Measurements from ENCODE around the gene PNCK. TPM values are rescaled to one million over a fixed set of nuclear protein-coding genes. Genes with fewer than 3 reads are reported as not detected.

Gene PNCK
- total RNA-seq, 1 donor from 2014 or later: 1.6 TPM

DNA sequence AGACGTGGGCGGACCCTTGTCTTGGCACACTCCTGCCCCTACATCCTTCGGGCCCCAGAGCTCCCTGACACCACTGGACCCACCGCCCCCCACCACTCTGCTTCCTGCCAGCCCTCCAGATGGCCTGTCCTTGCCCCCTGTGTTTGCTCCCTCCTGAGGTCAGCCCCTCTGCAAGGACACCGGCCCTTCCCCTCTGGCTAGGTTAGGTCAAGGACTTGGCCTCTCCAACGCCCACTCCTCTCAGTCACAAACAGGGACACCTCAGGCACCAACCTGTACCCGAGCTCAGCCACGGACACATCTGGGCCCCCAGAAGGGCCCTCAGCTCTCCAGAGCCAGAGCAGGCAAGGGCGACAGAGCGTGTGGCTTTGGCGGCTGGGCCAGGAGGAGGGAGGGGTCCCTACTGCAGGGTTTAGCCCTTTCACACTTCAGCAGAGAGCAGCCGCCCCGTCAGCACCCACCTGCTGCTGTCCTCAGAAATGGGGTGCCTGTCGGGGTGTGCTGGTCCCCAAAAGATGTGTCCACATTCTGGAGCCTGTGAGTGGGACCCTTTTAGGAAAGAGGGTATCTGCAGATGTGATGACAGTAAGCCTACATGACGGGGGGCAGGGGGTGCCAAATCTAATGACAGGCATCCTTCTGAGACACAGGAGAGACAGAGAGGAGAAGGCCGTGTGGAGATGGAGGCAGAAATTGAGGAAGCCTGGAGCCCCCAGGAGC lies 50.1 kb downstream of the PNCK start:
- H3K36me3 ChIP-seq (ENCODE audit: control insufficient read depth, insufficient read depth, low read length): no peaks in the 10 kb centered on the region
- no peak overlapping the region for H3K4me3 ChIP-seq (ENCODE audit: low read depth, low read length)
- no peak for TF ChIP-seq CTCF (IDR thresholded peaks at IDR 0.05; ENCODE audit: insufficient read depth, low read length, poor library complexity, severe bottlenecking)
- H3K27me3 ChIP-seq (ENCODE audit: control insufficient read depth, insufficient read depth, low read length): peaks cover 32% of the 10 kb centered on the region
- no peak for DNase-seq (ENCODE audit: low read depth)

DNA sequence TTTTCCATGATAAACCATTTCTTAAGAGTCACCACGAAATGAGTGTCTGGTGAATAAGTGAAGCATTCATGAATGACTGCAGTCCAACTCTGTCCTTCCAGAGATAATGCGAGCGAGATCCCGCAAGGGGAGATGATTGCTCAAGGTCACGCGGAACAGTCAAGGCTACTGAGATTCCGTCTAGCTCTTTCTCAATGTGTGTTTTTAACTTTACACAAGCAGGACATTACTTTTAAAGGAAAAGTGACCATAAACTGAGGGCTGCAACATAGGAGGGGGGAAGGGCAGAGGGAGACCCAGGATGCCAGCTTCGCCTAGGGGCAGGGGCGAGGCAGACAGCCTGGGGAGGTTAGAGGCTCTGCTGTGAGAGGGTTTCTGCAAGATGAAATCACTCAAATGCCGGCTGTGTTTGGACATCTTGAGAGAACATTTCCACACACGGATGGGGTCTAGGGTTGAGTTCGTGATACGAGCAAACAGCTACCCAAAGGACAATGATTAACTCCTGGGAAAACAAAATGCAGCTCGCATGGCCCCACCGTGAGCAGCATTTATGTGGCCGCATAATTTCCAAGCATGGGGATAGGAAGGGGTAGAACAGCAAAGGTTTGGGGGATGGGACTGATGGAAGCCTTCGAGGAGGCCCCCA lies 50.8 kb downstream of the PNCK start:
- H3K27me3 ChIP-seq (ENCODE audit: control insufficient read depth, insufficient read depth, low read length): peaks cover 30% of the 10 kb centered on the region
- TF ChIP-seq CTCF (IDR thresholded peaks at IDR 0.05; ENCODE audit: insufficient read depth, low read length, poor library complexity, severe bottlenecking): no peak
- H3K4me3 ChIP-seq (ENCODE audit: low read depth, low read length): no peak overlapping the region
- H3K36me3 ChIP-seq (ENCODE audit: control insufficient read depth, insufficient read depth, low read length): no peaks in the 10 kb centered on the region
- no peak for DNase-seq (ENCODE audit: low read depth)

- peaks cover 29% of the 10 kb centered on the region for H3K27me3 ChIP-seq (ENCODE audit: control insufficient read depth, insufficient read depth, low read length)
- TF ChIP-seq CTCF (IDR thresholded peaks at IDR 0.05; ENCODE audit: insufficient read depth, low read length, poor library complexity, severe bottlenecking): no peak
- no peak for DNase-seq (ENCODE audit: low read depth)
- H3K36me3 ChIP-seq (ENCODE audit: control insufficient read depth, insufficient read depth, low read length): no peaks in the 10 kb centered on the region
- no peak overlapping the region for H3K4me3 ChIP-seq (ENCODE audit: low read depth, low read length)
These were observed 51.5 kb downstream of the PNCK start for GRCh38 chrX:153621949-153622598.

GRCh38 chrX:153620576-153620975 lies 53.0 kb downstream of the PNCK start:
- DNase-seq (ENCODE audit: low read depth): no peak
- Histone ChIP-seq H3K27me3 (ENCODE audit: control insufficient read depth, insufficient read depth, low read length) (peaks cover 28% of the 10 kb centered on the region), H3K4me3 (ENCODE audit: low read depth, low read length) (no peak overlapping the region), H3K36me3 (ENCODE audit: control insufficient read depth, insufficient read depth, low read length) (no peaks in the 10 kb centered on the region)
- TF ChIP-seq CTCF (IDR thresholded peaks at IDR 0.05; ENCODE audit: insufficient read depth, low read length, poor library complexity, severe bottlenecking): no peak

Other genes starting within 250 kb of the PNCK start
- 1.1 TPM in 1 of 2 replicates, not detected in the other for gene TREX2, start 227.8 kb downstream of the PNCK start, total RNA-seq
- 19.9 and 25.8 TPM in 2 replicates for gene HAUS7, start 203.2 kb downstream of the PNCK start, total RNA-seq
- gene BGN, start 178.8 kb downstream of the PNCK start, total RNA-seq: 6.2 and 10.3 TPM in 2 replicates
- gene ATP2B3, start 156.2 kb downstream of the PNCK start, total RNA-seq: not detected in 2 replicates
- 29.3 and 36.6 TPM in 2 replicates for gene CCNQ, start 74.7 kb downstream of the PNCK start, total RNA-seq
- 3.2 and 4.1 TPM in 2 replicates for gene DUSP9, start 26.6 kb downstream of the PNCK start, total RNA-seq
- gene SLC6A8, start 14.1 kb upstream of the PNCK start, total RNA-seq: 35.0 and 36.0 TPM in 2 replicates
- gene BCAP31, start 50.6 kb upstream of the PNCK start, total RNA-seq: 148 and 179 TPM in 2 replicates
- gene ABCD1, start 51.0 kb upstream of the PNCK start, total RNA-seq: 14.2 and 15.3 TPM in 2 replicates
- gene PLXNB3, start 90.4 kb upstream of the PNCK start, total RNA-seq: 3.6 and 9.1 TPM in 2 replicates
- gene SRPK3, start 107.2 kb upstream of the PNCK start, total RNA-seq: 0.08 and 0.27 TPM in 2 replicates
- gene IDH3G, start 120.6 kb upstream of the PNCK start, total RNA-seq: 80.6 and 84.0 TPM in 2 replicates
- gene SSR4, start 120.9 kb upstream of the PNCK start, total RNA-seq: 300 and 319 TPM in 2 replicates
- gene PDZD4, start 156.7 kb upstream of the PNCK start, total RNA-seq: 0.68 and 1.8 TPM in 2 replicates
- gene L1CAM, start 212.4 kb upstream of the PNCK start, total RNA-seq: 122 and 138 TPM in 2 replicates
- gene AVPR2, start 230.9 kb upstream of the PNCK start, total RNA-seq: 0.08 and 0.21 TPM in 2 replicates

Data from kidney epithelial cell (primary cell).